GM18909 (cell line): ENCODE data around the gene EFCAB8.

Experiments used
- ATAC-seq: cut with Tn5 transposase; IDR thresholded peaks from one replicate; pipeline ENCODE4 v1.9.1; 2021; ENCODE audit warnings: mild to moderate bottlenecking; ENCODE audit not compliant: unreplicated experiment, poor library complexity

EFCAB8 gene

DNA sequence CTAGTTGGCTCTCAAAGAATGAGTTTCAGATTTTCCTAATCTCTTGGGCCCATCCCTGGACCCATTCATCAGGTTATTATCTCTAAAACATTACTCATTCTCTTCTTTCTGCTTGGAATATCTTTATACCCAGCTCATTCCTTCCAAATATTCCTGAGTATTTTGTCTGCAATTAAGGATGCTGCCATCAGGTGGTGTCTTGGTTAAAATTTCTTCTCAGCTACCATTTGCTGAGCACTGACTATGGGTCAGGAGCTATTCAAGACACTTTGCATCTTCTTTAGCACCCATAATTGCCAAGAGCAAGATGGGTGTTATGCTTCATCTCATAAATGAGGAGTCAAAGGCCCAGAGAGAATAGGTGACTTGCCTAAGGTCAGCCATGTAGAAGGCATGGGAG lies 137.1 kb downstream of the EFCAB8 start:
- ATAC-seq: no peak

DNA sequence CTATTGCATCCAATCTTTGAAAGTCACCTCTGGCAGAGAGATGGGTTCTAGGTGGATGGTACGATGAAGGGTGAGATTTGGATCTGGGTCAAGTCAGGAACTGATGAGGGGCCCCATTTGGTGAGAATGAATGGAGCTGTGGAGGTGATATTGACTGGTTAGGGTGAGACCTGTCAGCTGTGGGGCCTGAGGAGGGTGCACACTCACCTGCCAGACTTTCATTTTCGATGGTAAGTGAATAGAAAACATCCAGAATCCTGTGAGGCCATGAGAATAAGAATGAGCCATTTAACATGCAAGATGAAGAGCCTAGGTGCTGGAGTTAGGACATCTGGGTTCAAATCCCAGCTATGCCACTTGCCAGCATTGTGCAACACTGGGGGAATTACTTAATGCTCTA lies 138.7 kb downstream of the EFCAB8 start:
- ATAC-seq: no peak

DNA sequence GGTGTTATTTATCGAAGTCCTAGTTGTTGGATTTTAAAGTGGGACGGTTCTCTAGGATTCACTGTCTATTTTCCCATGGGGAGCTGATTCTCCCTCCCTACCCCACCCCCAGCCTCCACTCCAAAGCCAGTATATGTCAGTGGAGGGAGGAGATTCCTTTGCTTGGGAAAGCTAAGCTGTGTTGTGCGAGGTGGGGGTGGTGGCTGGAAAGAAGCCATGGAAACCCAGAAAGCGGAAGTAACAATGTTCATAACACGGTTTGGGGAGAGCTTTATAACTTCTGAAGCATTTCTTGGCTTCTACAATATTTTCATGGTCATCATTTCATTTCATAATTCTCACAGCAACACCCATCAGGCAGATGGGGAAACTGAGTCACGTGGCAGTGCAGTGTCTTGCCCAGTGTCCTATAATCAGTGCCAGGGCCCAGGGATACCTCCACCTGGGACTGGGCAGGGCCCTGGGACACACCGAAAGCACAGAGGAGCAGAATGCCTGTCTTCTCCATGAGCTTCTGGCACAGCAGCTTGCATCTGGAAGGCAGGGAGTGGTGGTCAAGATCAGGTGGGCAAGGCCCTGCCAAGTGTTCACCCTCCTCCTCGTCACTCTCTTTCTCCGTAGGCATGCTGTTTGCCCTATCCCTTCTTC lies 141.0 kb downstream of the EFCAB8 start:
- no peak for ATAC-seq

DNA sequence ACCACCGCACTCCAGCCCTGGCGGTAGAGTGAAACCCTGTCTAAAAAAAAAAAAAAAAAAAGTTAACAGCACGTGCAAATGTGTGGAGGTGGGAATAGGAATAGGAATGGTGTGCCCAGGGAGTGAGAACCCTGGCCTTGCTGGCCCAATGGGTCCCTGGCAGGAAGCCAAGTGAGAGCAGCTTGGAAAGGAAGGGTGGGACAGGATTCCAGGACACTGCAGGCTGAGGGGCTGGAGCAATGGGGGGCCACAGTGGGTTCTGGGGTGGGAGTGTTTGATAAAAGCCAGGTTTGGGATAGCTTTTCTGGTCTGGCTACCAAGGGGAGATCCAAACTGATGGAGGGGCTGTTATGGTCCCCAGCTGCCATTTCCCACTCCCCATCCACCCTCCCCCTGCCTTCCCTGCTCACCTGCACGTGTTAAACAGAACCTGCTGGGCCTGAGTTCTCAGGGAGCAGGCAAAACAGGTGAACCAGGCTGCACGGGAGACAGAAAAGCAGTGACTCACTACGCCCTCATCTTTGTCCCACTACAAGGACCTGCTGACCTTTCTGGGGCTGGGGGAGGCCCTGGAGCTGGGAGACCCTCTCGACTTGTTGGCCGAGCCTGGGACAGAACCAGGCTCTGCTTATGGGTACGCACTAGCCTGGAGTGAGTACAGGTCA lies 142.2 kb downstream of the EFCAB8 start:
- ATAC-seq: no peak

DNA sequence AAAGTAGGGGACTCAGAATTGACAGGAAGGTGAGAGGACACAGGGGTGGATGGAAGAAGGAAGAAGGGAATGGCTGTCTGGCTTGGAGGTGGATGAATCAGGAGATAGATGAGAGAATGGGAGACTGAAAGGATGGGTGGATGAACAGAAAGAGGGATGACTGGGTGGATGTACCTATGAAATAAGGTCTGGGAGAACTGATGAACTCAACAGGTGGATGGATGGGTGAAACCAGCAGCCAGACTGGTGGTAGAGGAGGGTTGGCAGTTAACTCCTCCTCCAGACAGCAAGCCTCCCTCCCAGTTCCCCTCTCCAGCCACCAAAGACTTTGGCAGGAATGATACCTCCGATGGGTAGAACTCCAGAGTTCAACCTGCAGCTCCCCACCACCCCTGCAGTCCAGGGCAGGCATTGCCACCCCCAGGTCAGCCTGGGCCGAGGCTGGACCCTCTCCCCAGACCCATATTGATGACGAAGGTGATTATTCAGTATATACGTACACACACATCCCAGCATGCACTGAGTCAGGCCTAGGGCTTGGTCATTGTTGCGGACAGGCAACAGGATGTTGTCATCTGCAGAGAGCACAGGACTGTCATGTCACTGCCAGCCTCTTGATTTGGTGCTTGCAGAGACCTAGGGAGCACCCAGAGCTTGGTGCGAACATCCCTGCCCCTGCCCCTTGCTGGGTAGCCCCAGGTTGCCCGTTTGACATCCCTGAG lies 143.5 kb downstream of the EFCAB8 start:
- no peak for ATAC-seq

DNA sequence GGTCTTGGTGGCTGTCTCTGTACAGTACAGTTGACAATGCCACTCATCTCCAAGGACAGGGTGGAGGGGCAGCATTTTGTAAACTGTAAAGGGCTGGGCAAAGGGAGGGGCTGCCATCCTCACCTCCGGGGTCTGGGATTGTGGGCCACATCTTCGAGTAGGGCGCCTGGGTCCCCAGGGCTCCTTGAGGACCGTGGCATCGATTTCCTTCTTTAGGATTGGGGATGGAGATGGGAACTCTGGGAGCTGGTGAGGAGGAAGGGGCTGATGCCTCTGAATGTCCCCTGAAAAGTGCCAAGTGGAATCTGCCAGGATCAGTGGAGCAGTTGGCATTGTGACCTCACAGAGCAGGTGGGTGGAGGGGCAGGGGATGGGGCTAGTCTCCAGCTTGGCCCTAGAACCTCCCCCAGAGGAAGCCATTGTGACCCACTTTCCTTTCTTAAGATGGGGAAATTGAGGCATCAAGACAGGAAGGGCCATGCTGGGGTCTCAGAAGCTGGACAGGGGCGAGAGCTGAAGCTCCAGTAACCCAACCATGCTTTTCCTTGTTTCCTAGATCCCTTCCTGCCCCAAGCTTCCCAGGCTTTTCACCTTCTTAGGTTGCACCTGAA lies 145.5 kb downstream of the EFCAB8 start, which contains the start of gene SUN5:
Gene SUN5, minus strand, starts transcription at position 293 of the 611 bp plus-strand sequence. Its CDS starts 93 bp downstream, at position 200.
- no peak for ATAC-seq

DNA sequence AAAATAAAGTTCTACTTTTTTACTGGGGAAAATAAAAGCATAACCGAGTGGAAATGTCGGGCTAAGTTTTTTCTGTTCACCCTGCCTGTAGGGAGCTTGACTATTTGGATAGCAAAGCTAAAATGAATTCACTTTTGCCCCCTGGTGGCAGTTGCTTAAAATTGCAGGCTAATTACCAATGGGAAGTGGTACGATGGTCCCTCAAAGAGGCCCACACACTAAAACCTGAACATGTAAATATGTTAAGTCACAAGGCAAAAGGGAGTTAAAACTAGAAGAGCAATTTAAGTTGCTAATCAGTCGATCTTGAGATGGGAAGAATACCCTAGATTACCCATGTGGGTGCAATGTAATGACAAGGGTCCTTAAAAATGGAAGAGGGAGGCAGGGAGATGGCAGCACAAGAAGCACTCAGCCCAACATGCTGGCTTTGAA lies 146.4 kb downstream of the EFCAB8 start:
- ATAC-seq: no peak

DNA sequence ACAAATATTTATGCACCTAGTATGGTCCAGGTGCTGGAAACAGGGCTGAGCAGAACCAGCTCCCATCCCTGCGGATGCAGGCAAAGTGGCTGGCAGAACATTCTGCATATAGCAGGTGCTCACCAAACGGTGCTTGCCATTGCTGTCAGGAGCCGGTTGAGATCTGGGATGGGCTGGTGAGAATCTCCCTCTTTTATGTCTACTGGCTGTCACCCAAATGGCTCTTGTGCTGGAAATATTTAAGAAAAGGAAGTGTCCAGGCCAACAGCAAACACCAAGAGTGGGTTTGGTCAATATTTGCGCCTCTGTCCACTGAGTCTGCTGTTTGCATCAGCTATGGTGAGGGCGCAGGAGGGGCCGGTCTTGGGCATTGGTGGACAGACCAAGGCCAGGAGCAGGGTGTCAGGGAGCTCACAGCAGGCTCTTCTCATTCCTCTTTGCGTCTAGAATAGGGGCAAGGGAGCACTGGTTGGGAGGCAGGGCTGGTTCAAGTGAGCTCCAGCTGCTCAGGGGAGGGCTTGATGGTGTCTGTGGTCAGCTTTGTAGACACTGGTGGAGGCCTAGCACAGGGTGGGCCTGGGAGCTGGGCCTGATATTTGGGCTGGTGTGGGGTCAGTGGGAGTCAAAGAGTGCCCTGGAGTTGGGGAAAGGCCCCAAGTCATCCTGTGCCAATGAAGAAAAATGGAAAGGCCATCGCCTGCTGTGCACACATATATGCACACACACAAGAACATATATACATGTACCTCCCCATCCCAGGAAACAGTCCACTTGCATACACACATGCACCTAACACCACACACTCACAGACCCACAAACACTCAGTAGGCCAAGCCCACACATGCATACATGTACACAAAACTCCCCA lies 147.4 kb downstream of the EFCAB8 start:
- ATAC-seq: no peak

DNA sequence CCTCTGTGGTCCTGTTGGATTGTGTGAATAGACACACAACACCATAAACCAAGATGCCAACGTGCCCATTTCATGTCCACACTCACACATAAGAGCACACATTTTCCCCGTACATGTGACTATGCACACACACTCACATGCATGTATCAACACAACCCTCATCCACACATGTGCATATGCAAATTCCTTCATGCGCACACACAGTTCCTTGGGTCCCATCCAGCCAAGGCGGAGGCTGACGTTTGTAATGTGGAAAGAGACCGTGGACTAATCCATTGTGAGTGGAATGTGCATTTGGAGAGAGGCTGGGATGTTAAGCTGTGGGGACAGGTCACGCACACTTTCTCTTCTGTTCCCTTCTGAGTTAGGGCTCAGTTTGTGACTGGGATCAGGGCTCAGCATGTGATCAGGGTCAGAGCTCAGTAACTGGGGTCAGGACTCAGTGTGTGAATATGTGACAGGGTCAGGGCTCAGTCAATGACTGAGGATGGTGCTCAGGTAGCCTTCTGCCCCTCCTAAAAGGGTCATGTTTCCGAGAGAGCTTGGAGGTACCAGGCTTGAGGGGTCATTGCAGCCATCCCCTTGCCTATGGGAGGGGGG lies 148.2 kb downstream of the EFCAB8 start:
- no peak for ATAC-seq

DNA sequence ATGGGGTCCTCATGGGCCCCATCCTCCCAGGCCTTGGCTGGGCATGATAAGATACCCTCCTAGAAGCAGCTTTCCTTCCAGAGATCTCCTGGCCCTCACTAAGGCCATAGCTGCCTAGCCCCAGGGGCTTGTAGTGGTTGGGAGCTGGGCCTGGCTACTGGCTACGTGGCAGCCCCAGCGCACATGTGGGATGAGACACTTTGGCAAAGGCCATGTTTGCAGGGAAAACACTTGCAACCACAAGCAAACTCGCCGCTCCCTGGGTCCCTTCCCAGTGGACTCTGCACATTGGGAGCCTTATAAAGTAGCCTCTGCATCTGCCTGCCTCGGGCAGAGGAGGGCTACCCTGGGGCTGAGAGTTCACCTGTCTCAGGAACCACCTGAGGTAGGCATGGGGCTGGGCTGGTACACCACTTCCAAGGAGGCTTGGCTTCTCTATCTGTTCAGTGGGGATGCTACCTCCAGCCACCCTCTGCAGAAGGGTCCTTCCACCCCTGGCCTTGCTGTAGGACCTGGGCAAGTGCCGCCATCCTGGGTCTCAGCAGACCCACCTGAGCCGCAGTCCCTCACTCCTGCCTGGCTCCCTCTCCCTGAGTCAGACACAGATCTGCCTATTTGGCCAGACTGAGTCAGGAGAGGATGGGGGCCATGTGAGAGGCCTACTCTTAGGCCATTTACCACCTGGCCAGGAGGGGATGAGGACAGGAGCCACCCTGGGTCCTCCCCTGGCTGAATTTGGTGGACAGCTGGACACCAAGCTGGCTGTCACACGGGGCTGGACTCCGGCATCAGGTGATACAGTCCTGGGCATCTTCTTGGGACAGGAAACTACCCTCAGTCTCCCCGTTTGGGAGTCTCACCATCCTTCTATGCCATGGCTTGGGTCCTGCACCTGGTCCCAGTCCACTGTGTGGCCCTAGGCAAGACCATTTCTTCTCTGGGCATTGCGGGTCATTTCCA lies 148.9 kb downstream of the EFCAB8 start, which contains the start of gene BPIFB2:
Gene BPIFB2, plus strand, starts transcription at position 329 of the 960 bp plus-strand sequence. CDS start 871 bp downstream, outside the sequence.
- no peak for ATAC-seq

DNA sequence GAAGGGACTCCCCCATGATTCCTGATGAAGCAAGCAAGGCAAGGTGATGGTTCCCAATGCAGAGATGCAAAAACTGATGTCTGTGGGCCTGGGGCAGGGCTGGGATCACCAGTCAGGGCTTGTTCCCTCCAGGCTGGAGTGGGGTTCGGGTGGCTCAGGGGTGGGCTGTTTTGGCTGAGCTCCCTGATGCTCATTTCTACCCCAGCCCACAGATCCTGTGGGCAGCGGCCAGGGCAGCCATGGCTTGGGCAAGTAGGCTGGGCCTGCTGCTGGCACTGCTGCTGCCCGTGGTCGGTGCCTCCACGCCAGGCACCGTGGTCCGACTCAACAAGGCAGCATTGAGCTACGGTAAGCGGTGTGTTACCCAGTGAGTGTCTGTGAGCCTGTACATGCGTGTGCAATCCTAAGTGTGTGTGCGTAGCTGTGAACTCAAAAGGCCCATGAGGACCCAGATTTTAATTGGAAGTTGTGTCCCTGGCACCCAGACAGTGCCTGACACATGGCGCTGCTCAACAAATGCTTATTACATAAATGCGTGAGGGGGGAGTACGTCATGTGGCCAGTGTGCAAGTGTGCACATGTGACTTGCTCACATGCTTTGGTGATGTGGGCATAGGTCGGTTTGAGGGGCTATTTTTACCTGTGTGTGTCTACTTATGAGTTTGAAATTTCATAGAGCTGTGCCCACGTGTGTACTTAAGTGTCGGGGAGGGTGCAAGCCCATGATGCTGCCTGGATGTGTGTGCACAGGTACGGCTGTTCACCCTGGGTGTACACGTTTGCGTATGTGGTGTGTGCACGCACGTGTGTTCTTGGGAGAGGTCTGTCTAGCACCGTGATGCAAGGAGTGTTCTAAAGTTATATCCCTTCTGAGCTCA lies 149.9 kb downstream of the EFCAB8 start:
- ATAC-seq: no peak

DNA sequence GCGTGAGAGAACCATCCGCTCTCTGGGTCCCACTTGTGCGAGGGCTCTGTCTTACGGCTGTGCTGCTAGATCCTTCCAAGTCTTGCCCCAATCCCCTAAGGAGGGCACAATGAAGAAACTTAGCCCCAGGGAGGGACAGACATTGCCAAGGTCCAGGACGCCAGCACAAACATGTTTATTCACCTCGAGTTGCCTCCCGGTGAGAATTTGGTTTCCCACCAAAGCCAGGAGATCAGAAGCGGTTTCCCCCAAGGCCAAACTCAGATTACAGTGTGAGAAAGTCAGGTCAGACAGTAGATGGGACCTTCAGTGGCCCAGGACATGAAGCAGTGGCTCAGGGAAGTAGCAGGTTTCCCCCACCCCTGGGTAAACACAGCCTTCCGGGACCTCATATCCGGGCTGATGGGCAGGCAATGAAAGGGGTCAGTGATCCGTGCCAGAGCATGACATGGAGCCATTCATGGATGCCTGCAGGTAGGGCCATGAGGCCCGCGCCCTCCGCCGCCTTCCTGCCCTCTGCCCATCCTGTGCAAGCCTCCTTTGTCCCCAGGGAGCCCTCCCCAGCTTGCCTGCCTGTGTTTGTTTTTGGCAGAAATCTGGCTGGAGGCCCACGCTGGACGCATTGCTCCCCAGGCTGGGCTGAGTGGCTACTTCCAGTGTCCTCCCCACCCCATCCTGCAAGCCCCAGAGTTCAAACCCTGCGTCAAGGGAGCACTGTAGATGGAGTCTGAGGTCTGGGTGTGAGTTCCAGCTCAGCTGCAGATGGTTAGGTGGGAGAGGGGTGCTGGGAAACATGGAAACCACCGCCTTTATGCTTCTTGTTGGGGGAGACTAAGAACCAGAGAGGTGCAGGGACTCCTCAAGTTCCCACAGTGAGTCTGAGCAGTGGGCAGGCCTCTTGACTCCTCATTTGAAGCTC lies 150.8 kb downstream of the EFCAB8 start:
- no peak for ATAC-seq

DNA sequence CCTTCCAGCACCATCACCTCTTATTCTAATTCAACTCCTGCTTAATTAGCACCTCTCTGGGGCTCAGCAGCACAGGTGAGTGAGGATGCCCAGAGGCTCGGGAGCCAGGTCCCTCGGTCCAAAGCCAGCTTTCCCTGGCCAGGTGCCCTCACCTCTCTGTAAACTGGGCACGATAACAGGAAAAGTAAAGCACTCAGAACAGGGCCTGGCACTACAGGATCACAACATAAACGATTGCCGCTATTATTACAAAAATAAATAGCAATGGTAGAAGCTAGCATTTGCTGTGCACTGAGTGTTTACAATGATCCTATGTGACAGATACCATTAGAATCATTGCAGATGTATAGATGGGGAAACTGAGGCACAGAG lies 151.4 kb downstream of the EFCAB8 start:
- ATAC-seq: no peak

DNA sequence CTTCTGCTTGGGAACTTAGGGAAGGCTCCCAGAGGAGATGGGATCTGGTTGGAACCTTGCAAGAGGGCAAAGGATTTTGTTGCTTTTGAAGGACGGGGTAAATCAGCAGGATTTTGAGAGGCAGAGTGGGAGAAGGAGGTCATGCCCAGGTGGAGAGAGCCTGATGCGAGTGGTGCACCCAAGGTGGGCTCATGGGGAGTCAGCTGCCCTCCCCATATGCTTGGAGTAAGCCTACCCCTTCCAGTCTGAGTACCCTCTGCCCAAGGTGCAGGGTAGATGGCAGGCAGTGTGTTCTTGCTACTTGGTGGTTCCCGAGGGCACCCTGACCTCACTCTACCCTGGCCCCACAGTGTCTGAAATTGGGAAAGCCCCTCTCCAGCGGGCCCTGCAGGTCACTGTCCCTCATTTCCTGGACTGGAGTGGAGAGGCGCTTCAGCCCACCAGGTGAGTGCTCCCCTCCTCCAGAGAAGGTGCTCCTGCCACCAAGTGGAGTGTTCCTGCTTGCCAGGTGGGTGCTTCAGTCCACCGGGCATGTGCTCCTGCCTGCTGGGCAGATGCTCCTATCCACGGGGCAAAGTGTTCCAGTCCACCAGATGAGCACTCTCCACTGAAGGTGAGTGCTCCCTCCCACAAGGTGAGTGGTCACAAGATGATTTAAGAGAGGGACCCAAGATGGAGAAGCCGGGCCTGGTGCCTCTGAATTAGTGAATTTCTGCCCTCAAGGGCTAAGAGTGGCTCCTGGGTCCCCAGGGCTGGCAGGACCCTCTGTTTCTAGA lies 152.1 kb downstream of the EFCAB8 start:
- no peak for ATAC-seq
